ENCODE results near the gene HAL. TPM values are rescaled to one million over a fixed set of nuclear protein-coding genes. Genes with fewer than 3 reads are reported as not detected.
"Not testable (repeated sequence)": the region's sequence is repeated elsewhere in the genome, so short reads cannot be mapped to it uniquely, and the experiment has no call there.

HAL gene
- total RNA-seq, 1 experiment from 2014 or later = 0.07 TPM

DNA sequence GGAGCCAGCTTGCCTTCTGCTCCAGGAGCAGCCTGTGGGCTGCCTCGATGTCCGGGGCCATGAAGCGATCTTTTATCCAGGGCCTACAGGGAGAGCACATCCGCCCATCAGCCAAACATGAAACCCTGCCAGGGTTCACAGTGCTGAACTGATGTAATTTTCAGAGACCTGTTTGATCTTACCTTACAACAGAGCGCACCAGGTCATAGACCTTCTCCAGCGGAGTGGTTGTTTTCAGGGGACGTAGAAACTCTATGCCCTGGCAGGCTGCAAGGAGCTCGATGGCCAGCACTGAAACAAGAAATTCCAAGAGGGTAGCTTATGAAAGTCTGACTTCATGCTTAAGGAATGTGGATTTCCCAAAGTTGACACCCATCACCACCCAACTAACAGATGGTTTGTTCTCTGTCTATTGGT lies 19.7 kb downstream of the HAL start:
- H3K36me3 ChIP-seq (ENCODE audit: insufficient read depth, low read length) = no peaks in the 10 kb centered on the region
- H4K20me1 ChIP-seq (ENCODE audit: insufficient read depth, low read depth, low read length) = no peaks in the 10 kb centered on the region
- H3K27ac ChIP-seq (ENCODE audit: low read length) = no peak overlapping the region
- no peaks in the 10 kb centered on the region for H3K9me3 ChIP-seq (ENCODE audit: low read length)
- H2AFZ ChIP-seq (ENCODE audit: low read length) = no peak overlapping the region
- no peaks in the 10 kb centered on the region for H3K27me3 ChIP-seq (ENCODE audit: low read length)
- no peak for DNase-seq
- H3K9ac ChIP-seq (ENCODE audit: low read length) = no peak overlapping the region
- no peaks in the 10 kb centered on the region for H3K9me2 ChIP-seq (replicated peaks; ENCODE audit: insufficient read depth, low read length)
- no peak overlapping the region for H3K4me2 ChIP-seq (ENCODE audit: low read depth, low read length, poor library complexity, severe bottlenecking)
- H3K4me1 ChIP-seq (ENCODE audit: low read length) = no peaks in the 10 kb centered on the region
- no peaks in the 10 kb centered on the region for H3K79me2 ChIP-seq (ENCODE audit: low read length)
- H3K4me3 ChIP-seq (ENCODE audit: low read length) = no peak overlapping the region

DNA sequence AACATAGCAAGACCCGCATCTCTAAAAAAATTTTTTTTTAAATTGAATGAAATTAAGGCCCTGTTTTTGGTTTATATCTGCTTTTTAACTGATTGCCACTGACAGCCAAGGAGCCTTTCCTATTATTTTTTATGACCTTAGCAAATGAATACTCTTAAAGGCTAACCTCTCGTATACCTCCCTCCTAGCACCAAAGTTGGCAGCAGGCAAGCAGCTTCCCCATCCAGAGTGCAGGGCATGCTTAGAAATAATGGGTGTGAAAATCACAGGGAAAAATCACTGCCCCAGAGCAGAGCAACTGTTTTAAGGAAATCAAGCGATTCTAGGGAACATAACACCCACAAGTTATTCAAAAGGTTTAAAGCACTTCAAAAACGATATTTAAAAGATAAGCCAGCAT lies 20.7 kb downstream of the HAL start:
- no peaks in the 10 kb centered on the region for H3K9me2 ChIP-seq (replicated peaks; ENCODE audit: insufficient read depth, low read length)
- no peak overlapping the region for H3K9ac ChIP-seq (ENCODE audit: low read length)
- no peaks in the 10 kb centered on the region for H3K36me3 ChIP-seq (ENCODE audit: insufficient read depth, low read length)

DNA sequence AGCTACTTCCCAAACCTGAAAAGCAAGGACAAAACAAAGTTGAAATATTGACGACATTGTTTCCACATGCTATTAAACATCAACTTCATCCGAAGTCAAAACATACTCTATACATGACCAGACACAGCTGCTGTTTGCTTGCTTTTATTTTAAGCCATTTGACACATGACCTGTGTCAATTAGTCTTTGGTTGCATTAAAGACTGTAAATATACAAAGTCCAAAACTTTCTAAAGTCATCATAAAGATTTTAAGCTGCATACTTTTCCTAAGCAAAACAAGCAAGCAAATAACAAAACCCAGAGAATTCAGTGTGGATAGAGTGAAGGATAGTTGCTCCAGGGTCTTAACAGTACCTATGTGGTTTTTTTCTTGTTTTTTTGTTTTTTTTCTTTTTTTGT lies 21.8 kb downstream of the HAL start:
- no peak overlapping the region for H3K4me3 ChIP-seq (ENCODE audit: low read length)
- no peaks in the 10 kb centered on the region for H3K9me3 ChIP-seq (ENCODE audit: low read length)
- no peaks in the 10 kb centered on the region for H3K79me2 ChIP-seq (ENCODE audit: low read length)
- no peaks in the 10 kb centered on the region for H3K4me1 ChIP-seq (ENCODE audit: low read length)
- H3K27ac ChIP-seq (ENCODE audit: low read length) = no peak overlapping the region
- H3K9ac ChIP-seq (ENCODE audit: low read length) = no peak overlapping the region
- H2AFZ ChIP-seq (ENCODE audit: low read length) = no peak overlapping the region
- H4K20me1 ChIP-seq (ENCODE audit: insufficient read depth, low read depth, low read length) = no peaks in the 10 kb centered on the region
- no peak overlapping the region for H3K4me2 ChIP-seq (ENCODE audit: low read depth, low read length, poor library complexity, severe bottlenecking)
- H3K36me3 ChIP-seq (ENCODE audit: insufficient read depth, low read length) = no peaks in the 10 kb centered on the region
- no peaks in the 10 kb centered on the region for H3K27me3 ChIP-seq (ENCODE audit: low read length)
- DNase-seq = no peak
- H3K9me2 ChIP-seq (replicated peaks; ENCODE audit: insufficient read depth, low read length) = no peaks in the 10 kb centered on the region

More for the DNA sequence above, 20.7 kb downstream of the HAL start:
- Histone ChIP-seq H3K27ac (ENCODE audit: low read length) (no peak overlapping the region), H3K27me3 (ENCODE audit: low read length) (no peaks in the 10 kb centered on the region), H4K20me1 (ENCODE audit: insufficient read depth, low read depth, low read length) (no peaks in the 10 kb centered on the region), H3K4me1 (ENCODE audit: low read length) (no peaks in the 10 kb centered on the region), H2AFZ (ENCODE audit: low read length) (no peak overlapping the region), H3K4me2 (ENCODE audit: low read depth, low read length, poor library complexity, severe bottlenecking) (no peak overlapping the region), H3K79me2 (ENCODE audit: low read length) (no peaks in the 10 kb centered on the region), H3K4me3 (ENCODE audit: low read length) (no peak overlapping the region), H3K9me3 (ENCODE audit: low read length) (no peaks in the 10 kb centered on the region)
- DNase-seq = no peak

DNA sequence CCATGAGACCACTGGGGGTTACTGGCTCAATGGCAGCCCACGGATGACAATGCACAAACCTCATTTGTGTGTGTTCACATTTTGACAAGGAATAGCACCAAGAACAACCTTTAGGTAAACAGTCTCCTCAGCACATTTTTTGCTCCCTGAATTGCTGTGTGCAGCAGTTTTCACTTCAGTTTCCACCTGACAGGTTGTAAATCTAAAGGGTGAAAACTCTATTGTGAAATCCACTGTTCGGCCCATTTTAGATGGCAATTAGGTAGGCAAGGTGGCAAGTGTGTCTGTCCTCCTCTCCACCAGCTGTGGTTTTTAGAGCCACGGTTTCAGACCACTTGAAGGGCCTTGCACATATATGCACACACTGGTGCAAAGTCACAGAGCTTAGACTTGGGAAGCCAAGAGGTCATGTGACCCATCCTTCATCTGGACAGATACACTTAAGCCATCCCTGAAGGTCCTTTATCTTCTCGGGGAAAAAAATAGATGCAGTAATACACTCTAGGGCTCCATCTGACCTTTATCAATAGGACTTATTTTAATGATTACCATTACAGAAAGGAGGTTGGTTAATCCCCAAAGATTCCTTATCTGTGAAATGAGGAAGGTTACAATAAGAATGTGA lies 23.2 kb downstream of the HAL start:
- Histone ChIP-seq H3K9ac (ENCODE audit: low read length) (no peak overlapping the region), H4K20me1 (ENCODE audit: insufficient read depth, low read depth, low read length) (no peaks in the 10 kb centered on the region), H3K27ac (ENCODE audit: low read length) (no peak overlapping the region), H3K79me2 (ENCODE audit: low read length) (no peaks in the 10 kb centered on the region), H3K9me2 (replicated peaks; ENCODE audit: insufficient read depth, low read length) (no peaks in the 10 kb centered on the region), H3K36me3 (ENCODE audit: insufficient read depth, low read length) (no peaks in the 10 kb centered on the region), H3K9me3 (ENCODE audit: low read length) (no peaks in the 10 kb centered on the region), H3K4me3 (ENCODE audit: low read length) (no peak overlapping the region), H3K4me1 (ENCODE audit: low read length) (no peaks in the 10 kb centered on the region), H2AFZ (ENCODE audit: low read length) (no peak overlapping the region), H3K4me2 (ENCODE audit: low read depth, low read length, poor library complexity, severe bottlenecking) (no peak overlapping the region), H3K27me3 (ENCODE audit: low read length) (no peaks in the 10 kb centered on the region)
- no peak for DNase-seq

DNA sequence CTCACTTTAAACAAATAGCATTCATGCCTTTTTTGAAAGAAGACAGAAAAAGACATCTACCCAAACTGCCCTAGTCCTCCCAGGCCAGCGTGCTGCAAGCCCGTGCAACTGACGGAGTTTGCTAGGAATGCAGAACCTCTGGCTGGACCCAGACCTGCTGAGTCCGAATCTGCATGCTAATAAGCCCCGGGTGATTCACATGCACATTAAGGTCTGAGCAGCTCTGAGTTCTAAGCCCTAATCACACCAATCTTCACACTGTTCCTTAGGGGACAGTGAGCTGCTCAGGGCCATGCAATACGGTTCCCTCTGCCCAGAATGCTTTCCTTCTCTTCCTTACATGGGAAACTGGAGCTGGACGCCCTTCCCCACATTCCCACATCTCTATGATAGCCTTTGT lies 25.2 kb downstream of the HAL start:
- no peaks in the 10 kb centered on the region for H3K36me3 ChIP-seq (ENCODE audit: insufficient read depth, low read length)

DNA sequence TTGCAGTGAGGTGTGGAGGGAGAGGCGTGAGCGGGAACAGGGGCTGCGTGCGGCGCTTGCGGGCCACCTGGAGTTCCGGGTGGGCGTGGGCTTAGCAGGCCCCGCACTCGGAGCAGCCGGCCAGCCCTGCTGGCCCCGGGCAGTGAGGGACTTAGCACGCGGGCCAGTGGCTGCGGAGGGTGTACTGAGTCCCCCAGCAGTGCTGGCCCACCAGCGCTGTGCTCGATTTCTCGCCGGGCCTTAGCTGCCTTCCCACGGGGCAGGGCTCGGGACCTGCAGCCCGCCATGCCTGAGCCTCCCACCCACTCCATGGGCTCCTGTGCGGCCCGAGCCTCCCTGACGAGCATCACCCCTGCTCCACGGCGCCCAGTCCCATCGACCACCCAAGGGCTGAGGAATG lies 27.0 kb downstream of the HAL start:
- not testable (repeated sequence) for H3K27me3 ChIP-seq (ENCODE audit: low read length); H2AFZ ChIP-seq (ENCODE audit: low read length); H4K20me1 ChIP-seq (ENCODE audit: insufficient read depth, low read depth, low read length); H3K4me1 ChIP-seq (ENCODE audit: low read length); H3K36me3 ChIP-seq (ENCODE audit: insufficient read depth, low read length); H3K79me2 ChIP-seq (ENCODE audit: low read length); H3K9me3 ChIP-seq (ENCODE audit: low read length); DNase-seq; H3K9ac ChIP-seq (ENCODE audit: low read length); H3K27ac ChIP-seq (ENCODE audit: low read length); H3K9me2 ChIP-seq (replicated peaks; ENCODE audit: insufficient read depth, low read length); H3K4me3 ChIP-seq (ENCODE audit: low read length); H3K4me2 ChIP-seq (ENCODE audit: low read depth, low read length, poor library complexity, severe bottlenecking)

More for the DNA sequence above, 25.2 kb downstream of the HAL start:
- DNase-seq = no peak
- Histone ChIP-seq H3K27ac (ENCODE audit: low read length) (no peak overlapping the region), H3K9me3 (ENCODE audit: low read length) (no peaks in the 10 kb centered on the region), H4K20me1 (ENCODE audit: insufficient read depth, low read depth, low read length) (no peaks in the 10 kb centered on the region), H3K4me2 (ENCODE audit: low read depth, low read length, poor library complexity, severe bottlenecking) (no peak overlapping the region), H3K27me3 (ENCODE audit: low read length) (no peaks in the 10 kb centered on the region), H3K4me3 (ENCODE audit: low read length) (no peak overlapping the region), H3K9me2 (replicated peaks; ENCODE audit: insufficient read depth, low read length) (no peaks in the 10 kb centered on the region), H2AFZ (ENCODE audit: low read length) (no peak overlapping the region), H3K79me2 (ENCODE audit: low read length) (no peaks in the 10 kb centered on the region), H3K4me1 (ENCODE audit: low read length) (no peaks in the 10 kb centered on the region), H3K9ac (ENCODE audit: low read length) (no peak overlapping the region)

DNA sequence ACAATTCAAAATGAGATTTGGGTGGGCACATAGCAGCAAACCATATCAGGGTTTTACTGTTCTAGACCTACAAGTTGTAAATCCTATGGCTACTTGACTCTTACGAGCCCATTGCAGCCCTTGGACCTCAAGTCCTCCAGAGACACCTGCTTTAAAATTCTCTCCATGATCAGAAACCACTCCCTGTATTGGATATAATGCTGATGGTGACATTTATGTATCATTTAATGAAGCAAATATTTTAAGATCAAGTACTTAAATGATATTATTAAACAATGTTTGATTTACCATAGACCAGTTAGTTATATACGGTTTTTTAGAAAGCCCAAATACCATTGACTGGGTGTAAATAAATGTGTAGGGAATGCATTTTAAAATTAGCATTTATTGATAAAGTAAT lies 28.8 kb downstream of the HAL start:
- H3K9me3 ChIP-seq (ENCODE audit: low read length) = no peaks in the 10 kb centered on the region
- no peaks in the 10 kb centered on the region for H3K27me3 ChIP-seq (ENCODE audit: low read length)
- no peak overlapping the region for H3K9ac ChIP-seq (ENCODE audit: low read length)
- no peak overlapping the region for H3K4me2 ChIP-seq (ENCODE audit: low read depth, low read length, poor library complexity, severe bottlenecking)
- no peaks in the 10 kb centered on the region for H3K79me2 ChIP-seq (ENCODE audit: low read length)
- H3K9me2 ChIP-seq (replicated peaks; ENCODE audit: insufficient read depth, low read length) = no peaks in the 10 kb centered on the region
- no peak overlapping the region for H3K4me3 ChIP-seq (ENCODE audit: low read length)
- H3K36me3 ChIP-seq (ENCODE audit: insufficient read depth, low read length) = no peaks in the 10 kb centered on the region
- no peaks in the 10 kb centered on the region for H4K20me1 ChIP-seq (ENCODE audit: insufficient read depth, low read depth, low read length)
- no peaks in the 10 kb centered on the region for H3K4me1 ChIP-seq (ENCODE audit: low read length)
- no peak overlapping the region for H3K27ac ChIP-seq (ENCODE audit: low read length)
- no peak for DNase-seq
- H2AFZ ChIP-seq (ENCODE audit: low read length) = no peak overlapping the region

DNA sequence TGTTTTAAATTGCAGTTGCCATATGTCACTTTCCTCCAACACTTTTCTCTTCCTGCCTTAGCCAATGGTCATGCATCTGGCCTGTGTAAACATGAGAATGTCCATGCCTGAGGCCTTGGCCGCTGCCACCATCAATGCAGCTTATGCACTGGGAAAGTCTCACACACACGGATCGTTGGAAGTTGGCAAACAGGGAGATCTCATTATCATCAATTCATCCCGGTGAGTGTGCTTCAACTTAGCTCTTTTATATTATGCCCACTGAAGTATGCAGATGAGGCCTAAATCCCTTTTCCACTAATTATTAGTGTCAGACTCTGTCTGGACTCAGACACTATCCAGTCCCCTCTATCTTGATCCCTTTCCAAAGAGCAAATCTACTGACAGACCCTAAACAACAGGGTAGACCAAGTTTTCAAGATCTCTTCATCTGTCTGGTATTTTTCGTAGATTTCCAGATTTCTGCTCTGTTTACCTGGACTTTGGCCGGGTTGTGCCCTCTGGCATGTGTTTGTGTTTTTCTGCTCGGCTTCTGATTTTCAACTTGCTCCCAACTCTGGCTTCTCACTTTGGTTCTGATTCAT lies 29.8 kb downstream of the HAL start:
- Histone ChIP-seq H3K36me3 (ENCODE audit: insufficient read depth, low read length) (no peaks in the 10 kb centered on the region), H4K20me1 (ENCODE audit: insufficient read depth, low read depth, low read length) (no peaks in the 10 kb centered on the region), H2AFZ (ENCODE audit: low read length) (no peak overlapping the region), H3K9me2 (replicated peaks; ENCODE audit: insufficient read depth, low read length) (no peaks in the 10 kb centered on the region), H3K4me1 (ENCODE audit: low read length) (no peaks in the 10 kb centered on the region), H3K79me2 (ENCODE audit: low read length) (no peaks in the 10 kb centered on the region), H3K4me2 (ENCODE audit: low read depth, low read length, poor library complexity, severe bottlenecking) (no peak overlapping the region), H3K27ac (ENCODE audit: low read length) (no peak overlapping the region), H3K9ac (ENCODE audit: low read length) (no peak overlapping the region), H3K4me3 (ENCODE audit: low read length) (no peak overlapping the region), H3K9me3 (ENCODE audit: low read length) (no peaks in the 10 kb centered on the region), H3K27me3 (ENCODE audit: low read length) (no peaks in the 10 kb centered on the region)
- no peak for DNase-seq

Data from Karpas-422 (cell line).